IMR-90 (cell line): ENCODE data around the gene PRKN. TPM values are rescaled to one million over a fixed set of nuclear protein-coding genes. Genes with fewer than 3 reads are reported as not detected.

Source experiments
- ATAC-seq: fragments of 200-7000 bp; cut with Tn5 transposase; 2 replicates; pipeline ENCODE4 v1.9.1; 2020; ENCODE audit warnings: low read depth, mild to moderate bottlenecking, moderate library complexity
- BruUV-seq: library from RNA; stranded (reverse); fragments of 400-500 nt; replicated peaks from 2 replicates; lab custom pipeline; 2021; lab: Mats Ljungman, UMichigan
- CTCF ChIA-PET: fragments of 300-600 bp; formaldehyde crosslinking; extraction: SDS; loops from one replicate; lab custom pipeline; 2021; ENCODE audit warnings: antibody characterized with exemption; lab: Yijun Ruan, JAX
- POLR2A ChIA-PET: fragments of 300-600 bp; sonication (Branson Sonifier 250); formaldehyde crosslinking; loops from one replicate; lab custom pipeline; 2022; ENCODE audit warnings: antibody characterized with exemption; ENCODE audit not compliant: unreplicated experiment; lab: Charles Lee
- DNase-seq: peaks from one replicate; pipeline ENCODE4 v3.0.0; 2013
- H2AFZ ChIP-seq: replicated peaks from 2 replicates; pipeline ENCODE3; 2013; ENCODE audit warnings: low read length, mild to moderate bottlenecking; ENCODE audit not compliant: poor library complexity
- H2AK5ac ChIP-seq: 2 replicates; pipeline ENCODE4 v1.6.1; 2013; ENCODE audit warnings: low read depth, low read length, inconsistent platforms
- H2AK9ac ChIP-seq: replicated peaks from 2 replicates; pipeline ENCODE3; 2013; ENCODE audit warnings: mild to moderate bottlenecking, low read depth, low read length, moderate library complexity; ENCODE audit not compliant: poor library complexity
- H2BK120ac ChIP-seq: 2 replicates; pipeline ENCODE4 v1.6.1; 2013; ENCODE audit warnings: low read depth, low read length, inconsistent platforms
- H2BK15ac ChIP-seq: 3 replicates; pipeline ENCODE4 v1.6.1; 2013; ENCODE audit warnings: low read depth, low read length, inconsistent platforms
- H2BK20ac ChIP-seq: 2 replicates; pipeline ENCODE4 v1.6.1; 2013; ENCODE audit warnings: low read depth, mild to moderate bottlenecking, inconsistent platforms, low read length, moderate library complexity
- H2BK5ac ChIP-seq: 2 replicates; pipeline ENCODE4 v1.6.1; 2013; ENCODE audit warnings: mild to moderate bottlenecking, low read depth, low read length, inconsistent platforms; ENCODE audit not compliant: poor library complexity, severe bottlenecking
- H3K14ac ChIP-seq: replicated peaks from 2 replicates; pipeline ENCODE4 v1.6.1; 2013; ENCODE audit warnings: low read depth, low read length, inconsistent platforms
- H3K18ac ChIP-seq: 2 replicates; pipeline ENCODE4 v1.6.1; 2013; ENCODE audit warnings: low read depth, low read length, control low read depth
- H3K23ac ChIP-seq: 2 replicates; pipeline ENCODE4 v1.6.1; 2013; ENCODE audit warnings: low read depth, low read length, inconsistent platforms
- H3K27ac ChIP-seq: 2 replicates; pipeline ENCODE4 v1.5.1; 2013; ENCODE audit warnings: mild to moderate bottlenecking, control low read depth, low read length; ENCODE audit not compliant: insufficient read depth
- H3K27me3 ChIP-seq: 2 replicates; pipeline ENCODE4 v1.6.1; 2013; ENCODE audit warnings: low read length; ENCODE audit not compliant: control insufficient read depth, insufficient read depth
- H3K36me3 ChIP-seq: 2 replicates; pipeline ENCODE4 v1.6.1; 2013; ENCODE audit warnings: low read length, mixed read lengths; ENCODE audit not compliant: control insufficient read depth, insufficient read depth
- H3K4ac ChIP-seq: 2 replicates; pipeline ENCODE4 v1.6.1; 2013; ENCODE audit warnings: low read depth, low read length, inconsistent platforms
- H3K4me1 ChIP-seq: 2 replicates; pipeline ENCODE4 v1.6.1; 2013; ENCODE audit warnings: low read length, mixed read lengths; ENCODE audit not compliant: control insufficient read depth, insufficient read depth
- H3K4me2 ChIP-seq: 2 replicates; pipeline ENCODE4 v1.6.1; 2013; ENCODE audit warnings: low read depth, mild to moderate bottlenecking, control low read depth, low read length, moderate library complexity
- H3K4me3 ChIP-seq: 2 replicates; pipeline ENCODE4 v1.5.1; 2013; ENCODE audit warnings: low read depth, mild to moderate bottlenecking, control low read depth, low read length, moderate library complexity; ENCODE audit not compliant: insufficient read depth
- H3K56ac ChIP-seq: 2 replicates; pipeline ENCODE4 v1.6.1; 2013; ENCODE audit warnings: low read length, inconsistent platforms; ENCODE audit not compliant: insufficient read depth; ENCODE audit errors: extremely low read depth
- H3K79me1 ChIP-seq, 2 experiments: 2 replicates each; pipeline ENCODE4 v1.6.1; 2013; ENCODE audit warnings: low read length in 2 of 2, inconsistent platforms in 1 of 2, low read depth in 1 of 2
- H3K9ac ChIP-seq: 2 replicates; pipeline ENCODE4 v1.6.1; 2013; ENCODE audit warnings: low read depth, low read length, control low read depth
- H3K9me1 ChIP-seq: 2 replicates; pipeline ENCODE4 v1.6.1; 2013; ENCODE audit warnings: low read length, inconsistent platforms; ENCODE audit not compliant: insufficient read depth
- H3K9me3 ChIP-seq: 2 replicates; pipeline ENCODE4 v1.6.1; 2013; ENCODE audit warnings: low read length; ENCODE audit not compliant: control insufficient read depth, insufficient read depth
- H4K20me1 ChIP-seq: 2 replicates; pipeline ENCODE4 v1.6.1; 2013; ENCODE audit warnings: low read length, inconsistent platforms; ENCODE audit not compliant: insufficient read depth
- H4K5ac ChIP-seq: 2 replicates; pipeline ENCODE4 v1.6.1; 2013; ENCODE audit warnings: mild to moderate bottlenecking, low read depth, low read length, control low read depth
- H4K8ac ChIP-seq, 2 experiments: 2 replicates each; pipeline ENCODE4 v1.6.1; 2013; ENCODE audit warnings: low read depth in 2 of 2, low read length in 2 of 2, control low read depth in 1 of 2, inconsistent platforms in 1 of 2
- H4K91ac ChIP-seq: 2 replicates; pipeline ENCODE4 v1.6.1; 2013; ENCODE audit warnings: low read depth, low read length, inconsistent platforms; ENCODE audit not compliant: insufficient read depth
- FOS ChIP-seq: fragments of 150-350 bp; IDR thresholded peaks from 2 replicates; pipeline ENCODE4 v1.6.1; 2016; ENCODE audit warnings: low read depth, low read length
- WGBS, 2 experiments: methylation state at CpG; one replicate each; pipeline versions ENCODE4 v1.1.5 to v1.1.7; 2013; ENCODE audit warnings: missing lambda C conversion rate in 2 of 2; ENCODE audit not compliant: insufficient read length in 1 of 2; ENCODE audit errors: extremely low coverage in 2 of 2; 5-methylcytosine and 5-hydroxymethylcytosine counted together
- dilution Hi-C: fragments of 300-500 bp; cut with HindIII; formaldehyde crosslinking; loops from one replicate; pipeline ENCODE4 v1.14.3; 2018; ENCODE audit warnings: low sequenced_read_pairs; ENCODE audit not compliant: unreplicated experiment
- in situ Hi-C: fragments of 300-500 bp; cut with MboI; formaldehyde crosslinking; loops from 3 replicates; pipeline ENCODE4 v1.14.3; 2019; ENCODE audit warnings: low sequenced_read_pairs, inconsistent platforms, mixed read lengths
- intact Hi-C: fragments of 100-400 bp; cut with micrococcal nuclease; formaldehyde crosslinking; loops from 2 replicates; pipeline ENCODE4 v1.10.0; 2022
- polyA plus RNA-seq, 3 experiments: library from polyadenylated mRNA; depleted of rRNA; stranded (reverse); fragments of >200 nt; gene quantifications; 2 replicates each; pipeline ENCODE4 v1.2.3, GENCODE V29; 2012; ENCODE audit warnings: low replicate concordance in 1 of 3
- total RNA-seq: library from RNA; depleted of rRNA; stranded (reverse); fragments of >200 nt; gene quantifications from 2 replicates; pipeline ENCODE4 v1.2.3, GENCODE V29; 2012

Gene PRKN
- total and polyA plus RNA-seq, 2 of the 4 experiments (the other 2 are of a cell fraction): 0.15 to 0.18 TPM

DNA sequence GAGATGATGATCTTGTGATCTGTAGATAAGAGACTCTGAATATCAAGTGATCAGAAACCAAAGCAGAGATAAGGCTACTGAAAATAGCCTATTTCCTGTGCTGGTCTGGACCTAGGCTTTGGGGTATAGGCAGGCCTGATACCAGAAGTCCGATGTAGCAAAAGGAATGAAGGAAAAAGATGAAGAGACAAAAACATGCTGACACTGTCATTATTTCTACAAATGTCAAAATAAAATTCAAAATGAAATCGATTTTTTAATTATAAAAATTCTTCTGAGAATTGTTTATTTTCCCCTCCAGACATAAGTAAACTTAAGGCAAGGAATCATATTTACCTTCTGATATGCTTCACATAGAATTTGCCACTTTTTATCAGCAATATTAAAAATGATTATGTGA, 252.8 kb downstream of the PRKN start:
- H2AK5ac ChIP-seq: no peak overlapping the region
- no peaks in the 10 kb centered on the region for H4K20me1 ChIP-seq
- intact Hi-C loops (no loop called here), in situ Hi-C loops (no loop called here), dilution Hi-C loops (no loop called here)
- no peak overlapping the region for H4K8ac ChIP-seq
- no peak overlapping the region for H4K91ac ChIP-seq
- H2BK120ac ChIP-seq: no peak overlapping the region
- H4K5ac ChIP-seq: no peak overlapping the region
- H3K9ac ChIP-seq: no peak overlapping the region
- H3K4me2 ChIP-seq: no peak overlapping the region
- no peak overlapping the region for H3K4ac ChIP-seq
- DNase-seq (no peak), ATAC-seq (no peak)
- H3K27ac ChIP-seq: no peak overlapping the region
- ChIA-PET CTCF (no interaction called here), POLR2A (no interaction called here)
- BruUV-seq: no TSS peak
- no peak overlapping the region for H2BK5ac ChIP-seq
- H3K18ac ChIP-seq: no peak overlapping the region
- no peak overlapping the region for H3K4me3 ChIP-seq
- no peaks in the 10 kb centered on the region for H3K79me1 ChIP-seq
- no CpG with 5 or more reads among the region's 2 CpGs for WGBS, 2 experiments
- no peaks in the 10 kb centered on the region for H3K27me3 ChIP-seq
- no peaks in the 10 kb centered on the region for H3K36me3 ChIP-seq
- H3K9me1 ChIP-seq: no peaks in the 10 kb centered on the region
- no peaks in the 10 kb centered on the region for H3K4me1 ChIP-seq
- H3K14ac ChIP-seq: no peak overlapping the region
- H3K23ac ChIP-seq: no peak overlapping the region
- H3K56ac ChIP-seq: no peak overlapping the region
- no peak overlapping the region for H2AK9ac ChIP-seq
- no peak for TF ChIP-seq FOS
- peaks cover 19% of the 10 kb centered on the region for H3K9me3 ChIP-seq
- no peak overlapping the region for H2AFZ ChIP-seq
- H2BK15ac ChIP-seq: no peak overlapping the region
- H2BK20ac ChIP-seq: no peak overlapping the region
